Liver (tissue), 9 donors: ENCODE measurements around the gene CD1E. TPM values are rescaled to one million over a fixed set of nuclear protein-coding genes. Genes with fewer than 3 reads are reported as not detected.

ENCODE experiments used
- DNase-seq: peaks from one replicate; pipeline ENCODE4 v3.0.0-alpha.2; 2017; ENCODE audit warnings: low spot score
- H3K27ac ChIP-seq, 2 donors: one replicate each; pipeline ENCODE4 v1.7.0; 2013; ENCODE audit warnings: inconsistent platforms in 2 of 2, low read length in 2 of 2, control low read depth in 1 of 2, low read depth in 1 of 2, mild to moderate bottlenecking in 1 of 2
- H3K27me3 ChIP-seq, 4 donors: one replicate each; pipeline versions ENCODE4 v1.6.1 to v1.7.0; 2013; ENCODE audit warnings: low read length in 3 of 4, inconsistent platforms in 1 of 4, mild to moderate bottlenecking in 1 of 4, moderate library complexity in 1 of 4; ENCODE audit not compliant: control insufficient read depth in 4 of 4, insufficient read depth in 4 of 4
- H3K36me3 ChIP-seq, 4 donors: one replicate each; pipeline versions ENCODE4 v1.6.1 to v1.7.0; 2013; ENCODE audit warnings: low read length in 3 of 4, mild to moderate bottlenecking in 3 of 4, low read depth in 1 of 4, moderate library complexity in 1 of 4; ENCODE audit not compliant: control insufficient read depth in 4 of 4, insufficient read depth in 3 of 4
- H3K4me1 ChIP-seq, 4 donors: one replicate each; pipeline versions ENCODE4 v1.6.1 to v1.7.0; 2013; ENCODE audit warnings: low read length in 3 of 4, mild to moderate bottlenecking in 3 of 4, moderate library complexity in 1 of 4; ENCODE audit not compliant: control insufficient read depth in 4 of 4, insufficient read depth in 4 of 4
- H3K4me3 ChIP-seq, 3 donors: one replicate each; pipeline versions ENCODE4 v1.6.1 to v1.7.0; 2013; ENCODE audit warnings: low read length in 3 of 3, control low read depth in 1 of 3, low read depth in 1 of 3, mild to moderate bottlenecking in 1 of 3
- H3K9ac ChIP-seq, 2 donors: one replicate each; pipeline ENCODE4 v1.7.0; 2013; ENCODE audit warnings: low read length in 2 of 2, mild to moderate bottlenecking in 2 of 2, moderate library complexity in 2 of 2, control low read depth in 1 of 2, low read depth in 1 of 2
- H3K9me3 ChIP-seq, 4 donors: one replicate each; pipeline versions ENCODE4 v1.6.1 to v1.7.0; 2013; ENCODE audit warnings: low read length in 3 of 4; ENCODE audit not compliant: control insufficient read depth in 4 of 4
- CTCF ChIP-seq: fragments of 150-350 bp; IDR thresholded peaks from 2 replicates; pipeline ENCODE4 v1.5.1; 2017; ENCODE audit warnings: improper control_type of control experiment, low read depth, low read length; ENCODE audit not compliant: missing input control
- FOXA1 ChIP-seq: IDR thresholded peaks from 2 replicates; pipeline ENCODE4 v1.6.1; 2016; ENCODE audit warnings: antibody characterized with exemption
- FOXA2 ChIP-seq: IDR thresholded peaks from 2 replicates; pipeline ENCODE4 v1.6.1; 2016; ENCODE audit warnings: antibody characterized with exemption
- GABPA ChIP-seq, 2 donors: IDR thresholded peaks in 1 of 2; conservative IDR thresholded peaks in 1 of 2; 2 replicates each; pipeline ENCODE4 v1.6.1; 2016; ENCODE audit warnings: antibody characterized with exemption in 2 of 2, mild to moderate bottlenecking in 1 of 2, moderate library complexity in 1 of 2
- HNF4A ChIP-seq, 2 donors: conservative IDR thresholded peaks; 2 replicates each; pipeline ENCODE4 v1.6.1; 2016; ENCODE audit warnings: antibody characterized with exemption in 2 of 2, mild to moderate bottlenecking in 2 of 2
- HNF4G ChIP-seq: IDR thresholded peaks from 2 replicates; pipeline ENCODE4 v1.6.1; 2016; ENCODE audit warnings: antibody characterized with exemption
- JUND ChIP-seq, 2 donors: IDR thresholded peaks; 2 replicates each; pipeline ENCODE4 v1.6.1; 2016; ENCODE audit warnings: antibody characterized with exemption in 2 of 2
- MAX ChIP-seq: IDR thresholded peaks from 2 replicates; pipeline ENCODE4 v1.6.1; 2016; ENCODE audit warnings: antibody characterized with exemption
- NR2F2 ChIP-seq: IDR thresholded peaks from 2 replicates; pipeline ENCODE4 v1.6.1; 2016; ENCODE audit warnings: antibody characterized with exemption
- RAD21 ChIP-seq, 2 donors: IDR thresholded peaks; 2 replicates each; pipeline ENCODE4 v1.6.1; 2016; ENCODE audit warnings: antibody characterized with exemption in 2 of 2, mild to moderate bottlenecking in 2 of 2
- RXRA ChIP-seq, 2 donors: IDR thresholded peaks; 2 replicates each; pipeline ENCODE4 v1.6.1; 2017 to 2018; ENCODE audit warnings: antibody characterized with exemption in 2 of 2, mild to moderate bottlenecking in 1 of 2
- SP1 ChIP-seq: IDR thresholded peaks from 2 replicates; pipeline ENCODE4 v1.6.1; 2018; ENCODE audit warnings: antibody characterized with exemption, mild to moderate bottlenecking
- TAF1 ChIP-seq: conservative IDR thresholded peaks from 2 replicates; pipeline ENCODE4 v1.6.1; 2016; ENCODE audit warnings: antibody characterized with exemption, mild to moderate bottlenecking
- YY1 ChIP-seq: IDR thresholded peaks from 2 replicates; pipeline ENCODE4 v1.6.1; 2016; ENCODE audit warnings: antibody characterized with exemption, mild to moderate bottlenecking
- WGBS: extraction: QIAGEN DNeasy Blood & Tissue Kit; methylation state at CpG from one replicate; pipeline ENCODE4 v1.1.7; 2013; 5-methylcytosine and 5-hydroxymethylcytosine counted together
- polyA plus RNA-seq, 2 donors: library from polyadenylated mRNA; stranded (reverse) in 1 of 2; unstranded in 1 of 2; fragments of 200-250 nt in 1 of 2; fragments of >200 nt in 1 of 2; fragmentation: Nextera tagmentation in 1 of 2; extraction: Ambion mirVana in 1 of 2; gene quantifications; one replicate each; pipeline versions ENCODE4 v1.2.1 to v1.2.3, GENCODE V29; 2013 to 2015
- total RNA-seq, 2 donors: library from RNA; depleted of rRNA; stranded (reverse); fragments of >200 nt; gene quantifications; one replicate each; pipeline ENCODE4 v1.2.3, GENCODE V29; 2014
- TF ChIP-seq, protein P1 (sequence below): IDR thresholded peaks from 2 replicates; pipeline ENCODE4 v1.6.1; 2016; ENCODE audit warnings: antibody characterized with exemption, mild to moderate bottlenecking
- TF ChIP-seq, protein P2 (sequence below): IDR thresholded peaks from 2 replicates; pipeline ENCODE4 v1.6.1; 2016; ENCODE audit warnings: antibody characterized with exemption
- donor health status: healthy.
- donor health status: healthy.
- donor health status: healthy.
- donor health status: healthy.
- donor health status: healthy.

Gene CD1E
- total and polyA plus RNA-seq, 4 donors, result 0.09 to 0.56 (median 0.25) TPM; not detected in 1

- Histone ChIP-seq H3K4me1 (no peaks in the 10 kb centered on the region), H3K4me3 (no peak overlapping the region), H3K27ac (no peak overlapping the region), H3K9me3 (no peaks in the 10 kb centered on the region), H3K27me3 (no peaks in the 10 kb centered on the region), H3K9ac (no peak overlapping the region), H3K36me3 (no peaks in the 10 kb centered on the region)
- DNase-seq, result no peak
- WGBS, result 27% methylated on average over 1 of the region's 1 CpG
- no peak for TF ChIP-seq RAD21 (IDR thresholded peaks at IDR 0.05)
- TF ChIP-seq, protein P1, sequence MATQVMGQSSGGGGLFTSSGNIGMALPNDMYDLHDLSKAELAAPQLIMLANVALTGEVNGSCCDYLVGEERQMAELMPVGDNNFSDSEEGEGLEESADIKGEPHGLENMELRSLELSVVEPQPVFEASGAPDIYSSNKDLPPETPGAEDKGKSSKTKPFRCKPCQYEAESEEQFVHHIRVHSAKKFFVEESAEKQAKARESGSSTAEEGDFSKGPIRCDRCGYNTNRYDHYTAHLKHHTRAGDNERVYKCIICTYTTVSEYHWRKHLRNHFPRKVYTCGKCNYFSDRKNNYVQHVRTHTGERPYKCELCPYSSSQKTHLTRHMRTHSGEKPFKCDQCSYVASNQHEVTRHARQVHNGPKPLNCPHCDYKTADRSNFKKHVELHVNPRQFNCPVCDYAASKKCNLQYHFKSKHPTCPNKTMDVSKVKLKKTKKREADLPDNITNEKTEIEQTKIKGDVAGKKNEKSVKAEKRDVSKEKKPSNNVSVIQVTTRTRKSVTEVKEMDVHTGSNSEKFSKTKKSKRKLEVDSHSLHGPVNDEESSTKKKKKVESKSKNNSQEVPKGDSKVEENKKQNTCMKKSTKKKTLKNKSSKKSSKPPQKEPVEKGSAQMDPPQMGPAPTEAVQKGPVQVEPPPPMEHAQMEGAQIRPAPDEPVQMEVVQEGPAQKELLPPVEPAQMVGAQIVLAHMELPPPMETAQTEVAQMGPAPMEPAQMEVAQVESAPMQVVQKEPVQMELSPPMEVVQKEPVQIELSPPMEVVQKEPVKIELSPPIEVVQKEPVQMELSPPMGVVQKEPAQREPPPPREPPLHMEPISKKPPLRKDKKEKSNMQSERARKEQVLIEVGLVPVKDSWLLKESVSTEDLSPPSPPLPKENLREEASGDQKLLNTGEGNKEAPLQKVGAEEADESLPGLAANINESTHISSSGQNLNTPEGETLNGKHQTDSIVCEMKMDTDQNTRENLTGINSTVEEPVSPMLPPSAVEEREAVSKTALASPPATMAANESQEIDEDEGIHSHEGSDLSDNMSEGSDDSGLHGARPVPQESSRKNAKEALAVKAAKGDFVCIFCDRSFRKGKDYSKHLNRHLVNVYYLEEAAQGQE, result no peak
- no peak for TF ChIP-seq MAX
- no peak for TF ChIP-seq YY1
- no peak for TF ChIP-seq JUND (IDR thresholded peaks at IDR 0.05)
- TF ChIP-seq, protein P2, sequence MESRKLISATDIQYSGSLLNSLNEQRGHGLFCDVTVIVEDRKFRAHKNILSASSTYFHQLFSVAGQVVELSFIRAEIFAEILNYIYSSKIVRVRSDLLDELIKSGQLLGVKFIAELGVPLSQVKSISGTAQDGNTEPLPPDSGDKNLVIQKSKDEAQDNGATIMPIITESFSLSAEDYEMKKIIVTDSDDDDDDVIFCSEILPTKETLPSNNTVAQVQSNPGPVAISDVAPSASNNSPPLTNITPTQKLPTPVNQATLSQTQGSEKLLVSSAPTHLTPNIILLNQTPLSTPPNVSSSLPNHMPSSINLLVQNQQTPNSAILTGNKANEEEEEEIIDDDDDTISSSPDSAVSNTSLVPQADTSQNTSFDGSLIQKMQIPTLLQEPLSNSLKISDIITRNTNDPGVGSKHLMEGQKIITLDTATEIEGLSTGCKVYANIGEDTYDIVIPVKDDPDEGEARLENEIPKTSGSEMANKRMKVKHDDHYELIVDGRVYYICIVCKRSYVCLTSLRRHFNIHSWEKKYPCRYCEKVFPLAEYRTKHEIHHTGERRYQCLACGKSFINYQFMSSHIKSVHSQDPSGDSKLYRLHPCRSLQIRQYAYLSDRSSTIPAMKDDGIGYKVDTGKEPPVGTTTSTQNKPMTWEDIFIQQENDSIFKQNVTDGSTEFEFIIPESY, result no peak
- no peak for TF ChIP-seq TAF1
- TF ChIP-seq GABPA (IDR thresholded peaks at IDR 0.05 in 1 of 2, conservative IDR thresholded peaks at IDR 0.05 in 1 of 2), result no peak
- no peak for TF ChIP-seq HNF4A (conservative IDR thresholded peaks at IDR 0.05)
- no peak for TF ChIP-seq CTCF
- TF ChIP-seq NR2F2, result no peak
- no peak for TF ChIP-seq RXRA (IDR thresholded peaks at IDR 0.05)
- no peak for TF ChIP-seq FOXA2
- no peak for TF ChIP-seq SP1
Observed at GRCh38 chr1:158390331-158390730, 36.6 kb downstream of the CD1E start.

DNA sequence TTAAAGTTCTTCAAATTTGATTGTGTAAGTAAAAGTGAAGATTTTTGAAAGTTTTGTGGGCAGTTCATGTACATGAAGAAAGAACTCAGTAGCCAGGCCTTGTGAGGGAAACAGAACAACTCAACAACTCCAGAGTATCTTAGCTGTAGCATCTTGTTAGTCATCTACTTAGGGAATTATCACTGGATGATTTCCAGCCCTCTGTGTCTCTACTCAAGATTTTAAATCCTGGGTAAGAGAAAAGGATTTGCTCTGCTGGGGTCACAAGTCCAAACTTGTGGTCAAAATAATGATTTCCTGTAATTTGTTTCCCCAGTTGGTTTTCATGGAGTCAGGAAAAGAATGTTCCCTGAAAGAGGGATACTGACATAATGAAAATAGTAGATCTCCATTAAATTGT, 37.4 kb downstream of the CD1E start:
- TF ChIP-seq CTCF (no peak), HNF4G (no peak), FOXA2 (no peak), TAF1 (no peak), RAD21 (IDR thresholded peaks at IDR 0.05) (no peak), FOXA1 (no peak), SP1 (no peak)
- TF ChIP-seq, protein P1, result no peak
- no peak overlapping the region for H3K9ac ChIP-seq
- no peak overlapping the region for H3K27ac ChIP-seq
- H3K9me3 ChIP-seq, result no peaks in the 10 kb centered on the region
- no peaks in the 10 kb centered on the region for H3K27me3 ChIP-seq
- H3K4me3 ChIP-seq, result no peak overlapping the region
- no peaks in the 10 kb centered on the region for H3K36me3 ChIP-seq
- no peaks in the 10 kb centered on the region for H3K4me1 ChIP-seq
- no peak for DNase-seq
